ENCODE data around the gene IL1RAPL2.
"Not testable (repeated sequence)": the region's sequence is repeated elsewhere in the genome, so short reads cannot be mapped to it uniquely, and the experiment has no call there.

The IL1RAPL2 gene

GRCh38 chrX:104677517-104677916 is 111.5 kb downstream of the IL1RAPL2 start:
- not testable (repeated sequence) for DNase-seq

- DNase-seq = peak; percentile 11
Observed at GRCh38 chrX:104679175-104679574, 113.2 kb downstream of the IL1RAPL2 start.

- DNase-seq = no peak
Observed at GRCh38 chrX:104681214-104681613, 115.2 kb downstream of the IL1RAPL2 start.

- no peak for DNase-seq
Observed at GRCh38 chrX:104684077-104684476, 118.1 kb downstream of the IL1RAPL2 start.

GRCh38 chrX:104695593-104695992 is 129.6 kb downstream of the IL1RAPL2 start:
- DNase-seq = no peak

GRCh38 chrX:104696667-104697066 is 130.7 kb downstream of the IL1RAPL2 start:
- no peak for DNase-seq

- peak; percentile 15 for DNase-seq
Observed at GRCh38 chrX:104697294-104697693, 131.3 kb downstream of the IL1RAPL2 start.

- DNase-seq = no peak
Observed at GRCh38 chrX:104707042-104707441, 141.0 kb downstream of the IL1RAPL2 start.

GRCh38 chrX:104707572-104707971 is 141.6 kb downstream of the IL1RAPL2 start:
- peak; percentile 52 for DNase-seq

GRCh38 chrX:104712515-104712914 is 146.5 kb downstream of the IL1RAPL2 start:
- DNase-seq = peak; percentile 8

GRCh38 chrX:104721854-104722253 is 155.9 kb downstream of the IL1RAPL2 start:
- no peak for DNase-seq

- no peak for DNase-seq
Observed at GRCh38 chrX:104728456-104728855, 162.5 kb downstream of the IL1RAPL2 start.

GRCh38 chrX:104742355-104742754 is 176.4 kb downstream of the IL1RAPL2 start:
- peak; percentile 46 for DNase-seq

GRCh38 chrX:104745152-104745551 is 179.2 kb downstream of the IL1RAPL2 start:
- no peak for DNase-seq

- no peak for DNase-seq
Observed at GRCh38 chrX:104749951-104750610, 184.1 kb downstream of the IL1RAPL2 start.

GRCh38 chrX:104762641-104763040 is 196.6 kb downstream of the IL1RAPL2 start:
- DNase-seq = no peak

GRCh38 chrX:104789784-104790183 is 223.8 kb downstream of the IL1RAPL2 start:
- DNase-seq = no peak

- DNase-seq = no peak
Observed at GRCh38 chrX:104795804-104796203, 229.8 kb downstream of the IL1RAPL2 start.

GRCh38 chrX:104803219-104803618 is 237.2 kb downstream of the IL1RAPL2 start:
- no peak for DNase-seq

GRCh38 chrX:104806346-104806745 is 240.3 kb downstream of the IL1RAPL2 start:
- peak; percentile 45 for DNase-seq

GRCh38 chrX:104833401-104833800 is 267.4 kb downstream of the IL1RAPL2 start:
- no peak for DNase-seq

- no peak for DNase-seq
Observed at GRCh38 chrX:104842646-104843045, 276.6 kb downstream of the IL1RAPL2 start.

- no peak for DNase-seq
Observed at GRCh38 chrX:104852241-104852640, 286.2 kb downstream of the IL1RAPL2 start.

- no peak for DNase-seq
Observed at GRCh38 chrX:104854188-104854587, 288.2 kb downstream of the IL1RAPL2 start.

GRCh38 chrX:104854790-104855340 is 288.9 kb downstream of the IL1RAPL2 start:
- no peak for DNase-seq
